GM18870 (cell line): ENCODE data around the gene TMPRSS9.

Source experiments
- ATAC-seq: cut with Tn5 transposase; IDR thresholded peaks from one replicate; pipeline ENCODE4 v1.9.1; 2021; ENCODE audit warnings: moderate library complexity; ENCODE audit not compliant: unreplicated experiment

TMPRSS9 gene

GRCh38 chr19:2329149-2329478 lies 31.0 kb upstream of the TMPRSS9 start:
- no peak for ATAC-seq

GRCh38 chr19:2329501-2329916 lies 30.6 kb upstream of the TMPRSS9 start:
- ATAC-seq = no peak

GRCh38 chr19:2330255-2330631 lies 29.8 kb upstream of the TMPRSS9 start:
- ATAC-seq = no peak

- ATAC-seq = no peak
These were observed 29.3 kb upstream of the TMPRSS9 start for GRCh38 chr19:2330632-2331284.

GRCh38 chr19:2331601-2332246 lies 28.3 kb upstream of the TMPRSS9 start:
- ATAC-seq = no peak

GRCh38 chr19:2332341-2333026 lies 27.6 kb upstream of the TMPRSS9 start:
- ATAC-seq = no peak

GRCh38 chr19:2333027-2333806 lies 26.8 kb upstream of the TMPRSS9 start:
- no peak for ATAC-seq

- ATAC-seq = no peak
These were observed 26.3 kb upstream of the TMPRSS9 start for GRCh38 chr19:2333807-2334211.

- ATAC-seq = no peak
These were observed 25.6 kb upstream of the TMPRSS9 start for GRCh38 chr19:2334426-2334825.

- ATAC-seq = no peak
These were observed 24.8 kb upstream of the TMPRSS9 start for GRCh38 chr19:2334986-2335846.

GRCh38 chr19:2335848-2336247 lies 24.2 kb upstream of the TMPRSS9 start:
- ATAC-seq = no peak

GRCh38 chr19:2336528-2337328 lies 23.3 kb upstream of the TMPRSS9 start:
- no peak for ATAC-seq

- ATAC-seq = no peak
These were observed 22.7 kb upstream of the TMPRSS9 start for GRCh38 chr19:2337329-2337707.

GRCh38 chr19:2338055-2338615 lies 21.9 kb upstream of the TMPRSS9 start:
- no peak for ATAC-seq

- no peak for ATAC-seq
These were observed 21.1 kb upstream of the TMPRSS9 start for GRCh38 chr19:2338751-2339643.

- no peak for ATAC-seq
These were observed 20.3 kb upstream of the TMPRSS9 start for GRCh38 chr19:2339644-2340310.

- no peak for ATAC-seq
These were observed 19.4 kb upstream of the TMPRSS9 start for GRCh38 chr19:2340496-2341243.
